Measurements from ENCODE around the gene DDIT4. TPM values are rescaled to one million over a fixed set of nuclear protein-coding genes. Genes with fewer than 3 reads are reported as not detected.
"Not testable (repeated sequence)": the region's sequence is repeated elsewhere in the genome, so short reads cannot be mapped to it uniquely, and the experiment has no call there.

DDIT4 gene
- total RNA-seq, 1 experiment from 2014 or later = 20.7 TPM

- Histone ChIP-seq H3K36me3 (ENCODE audit: insufficient read depth, low read length, poor library complexity, severe bottlenecking) (no peaks in the 10 kb centered on the region), H3K27ac (ENCODE audit: low read depth, low read length, poor library complexity, severe bottlenecking) (peak overlapping the region; percentile 44), H3K4me1 (ENCODE audit: insufficient read depth, low read length, poor library complexity, severe bottlenecking) (peaks cover 21% of the 10 kb centered on the region), H3K4me3 (ENCODE audit: low read depth, low read length, poor library complexity, severe bottlenecking) (no peak overlapping the region), H3K27me3 (replicated peaks; ENCODE audit: insufficient read depth, low read depth, low read length, poor library complexity) (no peaks in the 10 kb centered on the region), H3K9me3 (ENCODE audit: low read depth, low read length, poor library complexity, severe bottlenecking) (no peaks in the 10 kb centered on the region)
- TF ChIP-seq EZH2 (IDR thresholded peaks at IDR 0.05; ENCODE audit: borderline replicate concordance, low read depth, low read length, poor library complexity, severe bottlenecking) (no peak), CTCF (conservative IDR thresholded peaks at IDR 0.05; ENCODE audit: low read depth, low read length) (no peak)
- intact Hi-C loops (cut with micrococcal nuclease; ENCODE audit: unreplicated experiment) = no loop called here
- no peak for DNase-seq (ENCODE audit: low spot score)
- ChIA-PET POLR2A (ENCODE audit: low non-redundant PET) (no interaction called here), CTCF (no interaction called here)
- BruUV-seq (replicated peaks) = no TSS peak
Observed at GRCh38 chr10:72244573-72245038, 29.1 kb upstream of the DDIT4 start.

DNA sequence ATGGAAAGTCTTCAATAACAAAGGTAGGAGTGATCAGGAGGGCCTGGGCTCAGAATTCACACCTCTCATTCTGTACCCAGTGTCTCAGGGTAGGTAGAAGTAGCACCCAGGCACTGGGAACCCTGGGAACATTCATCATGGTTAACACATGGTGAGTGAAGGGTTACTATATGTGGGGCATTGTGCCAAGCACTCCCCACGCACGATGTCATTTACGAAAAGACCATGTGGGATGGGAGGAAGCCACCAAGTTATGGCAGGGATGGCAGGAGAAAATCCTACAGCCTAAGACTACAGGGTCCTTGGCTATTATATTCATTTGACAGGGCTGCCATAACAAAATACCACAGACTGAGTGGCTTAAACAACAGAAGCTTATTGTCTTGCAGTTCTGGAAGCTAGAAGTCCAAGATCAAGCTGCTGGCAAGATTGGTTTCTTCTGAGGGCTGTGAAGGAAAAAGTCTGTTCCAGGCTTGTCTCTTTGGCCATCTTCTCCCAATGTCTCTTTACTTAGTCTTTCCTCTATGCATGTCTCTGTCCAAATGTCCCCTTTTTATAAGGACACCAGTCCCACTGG, 27.7 kb upstream of the DDIT4 start:
- no peak for DNase-seq (ENCODE audit: low spot score)
- Histone ChIP-seq H3K27ac (ENCODE audit: low read depth, low read length, poor library complexity, severe bottlenecking) (no peak overlapping the region), H3K4me3 (ENCODE audit: low read depth, low read length, poor library complexity, severe bottlenecking) (no peak overlapping the region), H3K4me1 (ENCODE audit: insufficient read depth, low read length, poor library complexity, severe bottlenecking) (peaks cover 21% of the 10 kb centered on the region), H3K9me3 (ENCODE audit: low read depth, low read length, poor library complexity, severe bottlenecking) (no peaks in the 10 kb centered on the region), H3K36me3 (ENCODE audit: insufficient read depth, low read length, poor library complexity, severe bottlenecking) (no peaks in the 10 kb centered on the region), H3K27me3 (replicated peaks; ENCODE audit: insufficient read depth, low read depth, low read length, poor library complexity) (no peaks in the 10 kb centered on the region)
- no TSS peak for BruUV-seq (replicated peaks)
- CTCF ChIA-PET = no interaction called here
- POLR2A ChIA-PET (ENCODE audit: low non-redundant PET) = no interaction called here
- TF ChIP-seq EZH2 (IDR thresholded peaks at IDR 0.05; ENCODE audit: borderline replicate concordance, low read depth, low read length, poor library complexity, severe bottlenecking) = no peak
- no peak for TF ChIP-seq CTCF (conservative IDR thresholded peaks at IDR 0.05; ENCODE audit: low read depth, low read length)
- intact Hi-C loops (cut with micrococcal nuclease; ENCODE audit: unreplicated experiment) = no loop called here

- H3K9me3 ChIP-seq (ENCODE audit: low read depth, low read length, poor library complexity, severe bottlenecking) = no peaks in the 10 kb centered on the region
- H3K36me3 ChIP-seq (ENCODE audit: insufficient read depth, low read length, poor library complexity, severe bottlenecking) = no peaks in the 10 kb centered on the region
- DNase-seq (ENCODE audit: low spot score) = no peak
- peak overlapping the region; percentile 4 for H3K27ac ChIP-seq (ENCODE audit: low read depth, low read length, poor library complexity, severe bottlenecking)
- ChIA-PET CTCF (interaction anchor here (0.6 kb wide), 1 partner anchor 58 kb away, joined by 5 read pairs; no protein-coding TSS in a partner anchor), POLR2A (ENCODE audit: low non-redundant PET) (interaction anchor here (0.5 kb wide), 1 partner anchor 73 kb away, joined by 5 read pairs; no protein-coding TSS in a partner anchor)
- no peaks in the 10 kb centered on the region for H3K27me3 ChIP-seq (replicated peaks; ENCODE audit: insufficient read depth, low read depth, low read length, poor library complexity)
- TF ChIP-seq EZH2 (IDR thresholded peaks at IDR 0.05; ENCODE audit: borderline replicate concordance, low read depth, low read length, poor library complexity, severe bottlenecking) = no peak
- no peak for TF ChIP-seq CTCF (conservative IDR thresholded peaks at IDR 0.05; ENCODE audit: low read depth, low read length)
- BruUV-seq (replicated peaks) = no TSS peak
- intact Hi-C loops (cut with micrococcal nuclease; ENCODE audit: unreplicated experiment) = no loop called here
- peaks cover 21% of the 10 kb centered on the region for H3K4me1 ChIP-seq (ENCODE audit: insufficient read depth, low read length, poor library complexity, severe bottlenecking)
- no peak overlapping the region for H3K4me3 ChIP-seq (ENCODE audit: low read depth, low read length, poor library complexity, severe bottlenecking)
Observed at GRCh38 chr10:72248468-72249151, 25.1 kb upstream of the DDIT4 start.

GRCh38 chr10:72249176-72249862, 24.4 kb upstream of the DDIT4 start:
- H3K9me3 ChIP-seq (ENCODE audit: low read depth, low read length, poor library complexity, severe bottlenecking); H3K36me3 ChIP-seq (ENCODE audit: insufficient read depth, low read length, poor library complexity, severe bottlenecking); DNase-seq (ENCODE audit: low spot score); intact Hi-C loops (cut with micrococcal nuclease; ENCODE audit: unreplicated experiment); CTCF ChIA-PET; H3K4me3 ChIP-seq (ENCODE audit: low read depth, low read length, poor library complexity, severe bottlenecking); H3K27me3 ChIP-seq (replicated peaks; ENCODE audit: insufficient read depth, low read depth, low read length, poor library complexity); POLR2A ChIA-PET (ENCODE audit: low non-redundant PET); BruUV-seq (replicated peaks); H3K27ac ChIP-seq (ENCODE audit: low read depth, low read length, poor library complexity, severe bottlenecking): not testable (repeated sequence)
- peaks cover 17% of the 10 kb centered on the region for H3K4me1 ChIP-seq (ENCODE audit: insufficient read depth, low read length, poor library complexity, severe bottlenecking)

Measured in A673 (cell line).